ENCODE measurements around the gene EHD4.

The EHD4 gene

DNA sequence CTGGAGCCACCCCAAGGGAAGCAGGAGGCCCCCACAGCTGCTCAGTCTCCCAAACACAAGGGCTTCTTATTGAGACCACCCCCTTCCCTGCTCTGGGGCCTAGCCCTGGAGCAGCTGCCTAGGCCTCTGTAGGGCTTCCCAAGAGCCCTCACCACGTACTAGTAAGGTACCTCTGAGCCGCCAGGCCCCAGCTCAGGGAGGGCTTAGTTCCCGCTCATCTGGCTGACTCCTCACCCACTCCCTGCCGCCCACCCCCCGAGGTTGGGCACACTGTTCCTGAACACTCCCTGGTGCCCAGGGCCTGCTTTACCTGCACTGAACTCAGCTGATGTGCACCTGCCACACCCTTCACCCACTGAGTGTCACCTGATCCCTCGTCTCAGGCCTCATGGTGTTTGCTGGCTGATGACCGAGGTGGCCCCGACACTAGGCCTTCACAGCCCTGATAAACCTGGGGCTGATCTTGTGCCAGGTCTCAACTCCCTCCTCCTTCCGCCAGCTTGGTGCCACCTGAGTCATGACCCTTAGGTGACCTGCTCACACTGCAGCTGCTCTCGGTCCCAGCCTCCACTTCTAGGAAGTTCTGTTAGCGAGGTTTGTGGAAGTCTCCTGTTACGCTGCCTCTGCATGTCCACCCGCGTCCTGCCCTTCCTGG, 60.5 kb downstream of the EHD4 start:
- no peak for TF ChIP-seq TAF1 (IDR thresholded peaks at IDR 0.05; ENCODE audit: borderline replicate concordance, insufficient read depth, low read length)
- TF ChIP-seq FOXP2 (optimal IDR thresholded peaks at IDR 0.05; ENCODE audit: borderline replicate concordance, extremely low read depth, extremely low read length, insufficient read depth): no peak
- no peak for TF ChIP-seq POLR2AphosphoS5 (IDR thresholded peaks at IDR 0.05; ENCODE audit: low read depth, low read length)
- no peak for TF ChIP-seq SIN3A (IDR thresholded peaks at IDR 0.05; ENCODE audit: borderline replicate concordance, insufficient read depth, low read length)
- TF ChIP-seq, protein P1, sequence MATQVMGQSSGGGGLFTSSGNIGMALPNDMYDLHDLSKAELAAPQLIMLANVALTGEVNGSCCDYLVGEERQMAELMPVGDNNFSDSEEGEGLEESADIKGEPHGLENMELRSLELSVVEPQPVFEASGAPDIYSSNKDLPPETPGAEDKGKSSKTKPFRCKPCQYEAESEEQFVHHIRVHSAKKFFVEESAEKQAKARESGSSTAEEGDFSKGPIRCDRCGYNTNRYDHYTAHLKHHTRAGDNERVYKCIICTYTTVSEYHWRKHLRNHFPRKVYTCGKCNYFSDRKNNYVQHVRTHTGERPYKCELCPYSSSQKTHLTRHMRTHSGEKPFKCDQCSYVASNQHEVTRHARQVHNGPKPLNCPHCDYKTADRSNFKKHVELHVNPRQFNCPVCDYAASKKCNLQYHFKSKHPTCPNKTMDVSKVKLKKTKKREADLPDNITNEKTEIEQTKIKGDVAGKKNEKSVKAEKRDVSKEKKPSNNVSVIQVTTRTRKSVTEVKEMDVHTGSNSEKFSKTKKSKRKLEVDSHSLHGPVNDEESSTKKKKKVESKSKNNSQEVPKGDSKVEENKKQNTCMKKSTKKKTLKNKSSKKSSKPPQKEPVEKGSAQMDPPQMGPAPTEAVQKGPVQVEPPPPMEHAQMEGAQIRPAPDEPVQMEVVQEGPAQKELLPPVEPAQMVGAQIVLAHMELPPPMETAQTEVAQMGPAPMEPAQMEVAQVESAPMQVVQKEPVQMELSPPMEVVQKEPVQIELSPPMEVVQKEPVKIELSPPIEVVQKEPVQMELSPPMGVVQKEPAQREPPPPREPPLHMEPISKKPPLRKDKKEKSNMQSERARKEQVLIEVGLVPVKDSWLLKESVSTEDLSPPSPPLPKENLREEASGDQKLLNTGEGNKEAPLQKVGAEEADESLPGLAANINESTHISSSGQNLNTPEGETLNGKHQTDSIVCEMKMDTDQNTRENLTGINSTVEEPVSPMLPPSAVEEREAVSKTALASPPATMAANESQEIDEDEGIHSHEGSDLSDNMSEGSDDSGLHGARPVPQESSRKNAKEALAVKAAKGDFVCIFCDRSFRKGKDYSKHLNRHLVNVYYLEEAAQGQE (IDR thresholded peaks at IDR 0.05; ENCODE audit: insufficient read depth in 1 of 2, low read depth in 2 of 2, low read length in 2 of 2): no peak

DNA sequence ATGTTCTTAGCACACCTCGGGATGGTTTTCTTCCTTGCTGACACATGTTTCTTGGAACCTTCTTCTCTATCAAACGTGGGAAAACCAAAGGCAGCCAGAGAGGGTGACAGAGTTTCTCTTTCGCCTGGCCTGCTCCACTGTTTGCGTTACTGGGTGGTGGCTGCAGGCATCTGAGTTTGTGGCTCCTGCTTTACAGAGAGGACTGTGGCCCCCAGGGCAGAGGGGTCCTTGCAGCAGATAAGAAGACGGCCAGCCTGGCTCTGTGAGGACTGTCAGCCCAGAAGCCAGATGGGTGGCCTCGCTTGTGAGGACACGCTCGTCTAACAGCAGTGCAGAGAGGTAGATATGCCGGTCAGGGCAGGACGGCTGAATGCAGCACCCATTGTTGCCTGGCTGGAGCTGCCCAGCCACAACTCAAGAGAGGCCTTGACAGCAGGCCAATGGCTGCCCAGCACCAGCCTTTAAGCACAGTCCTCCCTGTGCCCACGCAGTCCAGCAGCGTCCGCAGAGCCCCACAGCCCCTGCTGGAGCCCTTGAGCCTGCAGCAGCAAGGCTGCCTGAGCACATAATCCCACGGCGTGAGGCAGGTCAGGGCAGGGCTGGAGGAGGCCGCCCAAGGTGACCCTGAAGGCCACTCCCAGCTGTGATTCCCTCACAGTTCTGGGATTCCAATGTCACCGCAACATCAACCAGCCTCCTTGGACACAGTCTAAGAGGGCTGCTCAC, 63.5 kb downstream of the EHD4 start:
- TF ChIP-seq POLR2AphosphoS5 (IDR thresholded peaks at IDR 0.05; ENCODE audit: low read depth, low read length) (no peak), FOXP2 (optimal IDR thresholded peaks at IDR 0.05; ENCODE audit: borderline replicate concordance, extremely low read depth, extremely low read length, insufficient read depth) (no peak), SIN3A (IDR thresholded peaks at IDR 0.05; ENCODE audit: borderline replicate concordance, insufficient read depth, low read length) (no peak), TAF1 (IDR thresholded peaks at IDR 0.05; ENCODE audit: borderline replicate concordance, insufficient read depth, low read length) (no peak)
- TF ChIP-seq, protein P1 (IDR thresholded peaks at IDR 0.05; ENCODE audit: insufficient read depth in 1 of 2, low read depth in 2 of 2, low read length in 2 of 2): no peak

DNA sequence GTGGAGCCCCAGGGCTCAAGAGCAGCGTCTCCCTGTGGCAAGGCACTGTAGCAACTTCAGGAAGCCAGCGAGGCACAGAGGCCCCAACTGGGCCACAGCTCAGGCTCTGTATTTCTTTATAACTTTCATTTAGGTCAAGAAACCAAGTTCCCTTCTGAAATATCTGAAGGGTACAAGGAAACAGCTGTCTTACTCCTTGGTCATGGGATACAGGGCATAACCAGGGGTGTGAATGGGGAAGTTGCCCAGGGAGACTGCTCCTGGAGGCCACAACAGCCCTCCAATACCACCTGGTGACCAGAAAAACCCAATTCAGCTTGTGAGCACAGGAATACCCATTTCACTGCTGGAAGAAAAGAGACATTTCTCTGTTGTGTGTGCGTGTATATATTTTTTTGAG, 65.2 kb downstream of the EHD4 start:
- TF ChIP-seq TAF1 (IDR thresholded peaks at IDR 0.05; ENCODE audit: borderline replicate concordance, insufficient read depth, low read length) (no peak), SIN3A (IDR thresholded peaks at IDR 0.05; ENCODE audit: borderline replicate concordance, insufficient read depth, low read length) (no peak), FOXP2 (optimal IDR thresholded peaks at IDR 0.05; ENCODE audit: borderline replicate concordance, extremely low read depth, extremely low read length, insufficient read depth) (no peak), POLR2AphosphoS5 (IDR thresholded peaks at IDR 0.05; ENCODE audit: low read depth, low read length) (no peak)
- TF ChIP-seq, protein P1 (IDR thresholded peaks at IDR 0.05; ENCODE audit: insufficient read depth in 1 of 2, low read depth in 2 of 2, low read length in 2 of 2): no peak

DNA sequence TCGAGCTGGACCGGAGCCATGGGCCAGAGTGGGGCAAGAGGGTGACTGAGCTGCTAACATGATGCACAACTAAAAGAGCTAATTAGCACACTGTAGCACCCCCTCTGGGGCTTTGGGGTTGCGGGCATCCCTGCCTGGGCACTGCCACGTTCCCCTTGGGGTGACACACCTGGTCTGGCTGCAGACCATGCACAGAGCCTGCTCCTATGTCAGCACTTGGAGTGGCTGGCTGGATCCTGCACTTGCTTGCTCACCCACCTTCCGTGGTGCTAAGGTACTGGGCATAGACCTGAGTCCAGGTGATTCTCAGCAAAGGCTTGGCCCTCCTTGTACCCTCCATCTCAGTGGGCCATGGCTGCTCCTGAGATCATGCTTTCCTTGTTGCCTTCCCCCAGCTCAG, 65.7 kb downstream of the EHD4 start:
- TF ChIP-seq SIN3A (IDR thresholded peaks at IDR 0.05; ENCODE audit: borderline replicate concordance, insufficient read depth, low read length): no peak

DNA sequence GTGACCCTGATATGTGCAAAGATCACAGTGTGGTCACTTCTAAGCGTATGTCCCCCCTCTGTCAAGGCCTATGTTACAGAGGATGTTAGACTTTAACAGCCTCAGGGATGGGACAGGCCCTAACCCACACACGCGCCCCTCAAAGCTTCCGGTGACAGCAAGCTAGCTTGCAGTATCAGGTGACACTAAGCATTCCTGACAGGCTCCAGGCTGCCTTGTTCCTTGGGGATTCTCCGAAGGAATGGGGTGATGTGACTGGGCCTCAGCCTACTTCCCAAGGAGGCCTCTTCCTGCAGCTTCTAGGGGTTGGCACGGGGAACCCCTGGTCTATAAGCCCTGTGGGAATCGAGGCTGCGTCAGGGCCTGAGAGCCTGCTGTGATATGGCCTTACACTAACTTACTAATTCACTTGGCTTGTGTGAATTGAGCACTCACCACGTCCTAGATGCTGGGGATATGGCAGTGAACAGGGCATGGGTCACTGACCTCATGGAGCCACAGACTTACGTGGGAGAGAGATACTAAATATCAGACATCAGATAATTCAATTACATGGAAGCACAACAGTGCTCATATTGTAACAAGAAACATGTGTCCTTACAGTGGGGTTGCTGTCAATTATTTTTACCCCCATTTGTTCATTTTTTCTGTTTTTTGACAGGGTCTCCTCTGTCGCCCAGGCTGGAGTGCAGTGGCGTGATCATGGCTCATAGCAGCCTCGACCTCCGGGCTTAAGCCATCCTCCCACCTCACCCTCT, 67.1 kb downstream of the EHD4 start:
- TF ChIP-seq POLR2AphosphoS5 (IDR thresholded peaks at IDR 0.05; ENCODE audit: low read depth, low read length) (no peak), SIN3A (IDR thresholded peaks at IDR 0.05; ENCODE audit: borderline replicate concordance, insufficient read depth, low read length) (no peak), TAF1 (IDR thresholded peaks at IDR 0.05; ENCODE audit: borderline replicate concordance, insufficient read depth, low read length) (no peak), FOXP2 (optimal IDR thresholded peaks at IDR 0.05; ENCODE audit: borderline replicate concordance, extremely low read depth, extremely low read length, insufficient read depth) (no peak)
- TF ChIP-seq, protein P1 (IDR thresholded peaks at IDR 0.05; ENCODE audit: insufficient read depth in 1 of 2, low read depth in 2 of 2, low read length in 2 of 2): no peak

Data from PFSK-1 (cell line).